ENCODE results near the gene METRNL. TPM values are rescaled to one million over a fixed set of nuclear protein-coding genes. Genes with fewer than 3 reads are reported as not detected.
"Not testable (repeated sequence)": the region's sequence is repeated elsewhere in the genome, so short reads cannot be mapped to it uniquely, and the experiment has no call there.

Gene METRNL
- total RNA-seq, 1 donor from 2014 or later: 85.3 TPM

DNA sequence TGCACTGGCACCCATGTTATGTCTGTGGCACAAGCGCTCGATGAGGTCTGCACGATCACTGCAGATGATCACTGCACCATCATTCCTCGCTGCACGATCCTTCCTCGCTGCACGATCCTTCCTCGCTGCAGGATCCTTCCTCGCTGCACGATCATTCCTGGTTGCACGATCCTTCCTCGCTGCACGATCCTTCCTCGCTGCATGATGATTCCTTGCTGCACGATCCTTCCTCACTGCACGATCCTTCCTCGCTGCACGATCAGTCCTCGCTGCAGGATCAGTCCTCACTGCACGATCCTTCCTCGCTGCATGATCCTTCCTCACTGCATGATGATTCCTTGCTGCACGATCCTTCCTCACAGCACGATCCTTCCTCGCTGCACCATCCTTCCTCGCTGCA lies 29.3 kb downstream of the METRNL start:
- no peak for DNase-seq

DNA sequence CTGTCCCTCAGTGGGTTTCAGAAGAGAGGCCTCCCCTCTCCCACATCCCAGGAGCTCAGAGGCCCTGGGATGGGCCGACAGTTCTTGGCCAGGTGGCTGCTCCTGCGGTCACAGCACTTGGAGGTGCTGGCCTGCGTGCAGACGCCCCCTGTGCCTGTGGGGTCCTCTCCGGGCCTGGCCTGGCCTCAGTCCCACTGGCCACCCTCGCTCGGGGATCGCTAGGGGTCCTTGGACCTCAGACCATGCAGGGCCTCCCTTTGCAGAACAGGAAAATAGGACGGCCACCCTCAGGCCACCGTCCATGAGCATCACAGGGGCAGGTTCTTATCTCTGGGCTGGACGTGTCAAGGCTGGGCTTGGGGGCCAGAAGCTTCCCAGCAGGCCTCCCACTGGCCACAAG lies 30.0 kb downstream of the METRNL start:
- DNase-seq: no peak

DNA sequence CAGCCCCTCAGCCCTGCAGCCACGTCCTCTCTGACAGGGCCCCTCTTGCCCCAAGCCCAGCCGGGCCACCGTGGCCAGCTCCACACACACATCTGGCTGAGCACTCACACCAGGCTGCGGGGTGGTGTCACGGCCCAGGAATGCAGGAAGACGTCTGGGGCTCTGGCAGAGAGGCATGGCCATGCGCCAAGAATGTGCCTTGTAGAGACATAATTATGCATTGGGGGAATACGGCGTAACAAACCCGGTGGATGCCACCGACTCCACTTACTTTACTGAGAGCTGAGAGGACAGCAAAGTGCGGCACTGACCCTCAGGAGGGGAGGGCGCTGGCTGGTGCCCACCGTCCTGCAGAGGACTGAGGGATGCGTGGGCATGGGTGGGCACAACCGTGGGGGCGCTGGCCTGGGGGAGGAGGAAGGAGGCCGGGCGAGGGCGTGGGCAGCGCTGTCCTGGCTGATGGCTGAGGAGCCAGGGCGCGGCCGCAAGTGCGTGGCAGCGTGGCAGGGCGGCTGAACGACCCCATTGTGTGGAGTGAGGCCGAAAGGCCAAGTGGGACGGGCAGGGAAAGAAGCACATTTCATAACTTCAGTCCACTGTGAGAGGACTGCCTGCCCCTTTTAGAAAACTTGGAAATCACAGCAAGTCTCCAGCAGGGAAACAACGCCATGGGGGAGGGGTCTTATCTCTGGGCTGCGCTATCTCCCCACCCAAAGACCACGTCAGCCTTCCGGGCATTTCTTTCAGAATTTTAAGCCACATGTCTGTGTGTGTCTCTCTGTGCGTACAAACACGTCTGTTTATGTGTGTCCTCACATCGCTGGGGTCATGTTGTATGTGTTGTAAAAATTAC lies 30.6 kb downstream of the METRNL start:
- DNase-seq: peak; percentile 93

DNA sequence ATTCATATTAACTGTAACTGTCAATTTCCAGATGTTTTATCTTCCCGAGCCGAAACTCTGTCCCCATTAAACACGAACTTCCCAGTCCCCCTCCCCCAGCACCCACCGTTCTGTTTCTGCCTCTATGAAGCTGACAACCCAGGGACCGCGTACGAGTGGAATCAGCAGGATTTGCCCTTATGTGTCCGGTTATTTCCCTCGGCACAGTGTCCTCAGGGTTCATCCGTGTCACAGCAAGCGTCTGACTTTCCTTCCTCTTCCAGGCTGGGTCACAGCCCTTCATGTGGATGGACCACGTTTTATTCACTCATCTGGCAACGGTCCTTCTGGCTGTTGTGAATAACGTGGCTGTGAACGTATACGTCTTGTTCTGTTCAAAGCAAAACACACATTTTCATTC lies 31.3 kb downstream of the METRNL start:
- peak; percentile 48 for DNase-seq

DNA sequence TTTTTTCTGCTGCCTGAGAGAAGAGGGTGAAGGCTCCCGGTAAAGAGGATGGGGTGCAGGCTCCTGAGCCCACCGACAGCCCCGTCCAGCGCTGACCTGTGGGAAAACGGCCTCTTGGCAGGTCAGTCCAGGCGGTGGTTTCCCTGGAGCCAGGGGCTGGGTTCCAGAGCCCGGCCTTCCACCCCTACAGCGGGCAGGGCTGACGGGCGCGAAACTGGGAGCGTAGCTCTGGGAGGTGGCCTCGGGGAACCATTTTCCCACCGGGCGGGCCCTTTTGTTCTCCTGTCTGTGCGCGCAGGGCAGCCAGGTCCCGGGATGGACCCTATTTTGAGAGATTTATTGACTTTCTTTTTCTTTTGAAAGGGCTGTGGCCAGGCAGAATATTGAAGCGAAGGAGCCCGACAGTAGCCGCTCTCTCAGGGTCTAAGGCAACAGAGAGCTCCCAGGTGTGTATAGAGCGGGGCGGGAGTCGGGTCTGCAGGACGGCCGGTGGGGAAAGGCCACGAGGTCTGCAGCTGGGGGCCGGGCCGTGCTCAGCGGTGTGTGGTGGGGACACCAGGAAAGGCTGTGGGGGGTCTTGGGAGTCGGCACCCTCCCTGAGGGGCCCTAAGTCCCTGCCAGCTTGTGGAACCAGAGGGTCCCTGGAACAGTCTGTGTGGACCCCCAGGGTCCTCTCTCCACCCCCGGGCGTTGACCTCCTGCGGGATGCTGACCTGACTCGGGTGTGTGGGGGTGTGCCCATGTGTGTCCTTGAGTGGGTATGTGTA lies 32.3 kb downstream of the METRNL start:
- DNase-seq: no peak

DNA sequence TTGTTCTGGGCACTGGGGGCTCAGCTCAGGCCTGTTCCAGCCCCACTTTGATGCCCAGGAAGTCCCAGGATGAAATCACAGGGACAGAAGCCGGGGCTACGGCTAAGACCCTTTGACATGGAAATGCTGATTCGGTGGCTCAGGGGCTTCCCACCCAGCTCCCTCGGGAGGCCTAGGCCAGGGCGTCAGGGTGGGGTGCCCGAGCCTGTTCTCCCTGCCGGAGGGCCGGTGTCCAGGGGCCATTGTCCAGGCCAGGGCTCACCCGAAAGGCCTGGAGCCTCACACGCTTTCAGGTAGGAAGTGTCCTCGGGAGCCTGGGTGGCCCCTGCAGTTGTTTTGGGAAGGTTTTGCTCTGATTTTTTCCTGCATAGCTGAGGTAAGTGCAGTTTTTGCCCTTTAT lies 34.0 kb downstream of the METRNL start:
- no peak for DNase-seq

DNA sequence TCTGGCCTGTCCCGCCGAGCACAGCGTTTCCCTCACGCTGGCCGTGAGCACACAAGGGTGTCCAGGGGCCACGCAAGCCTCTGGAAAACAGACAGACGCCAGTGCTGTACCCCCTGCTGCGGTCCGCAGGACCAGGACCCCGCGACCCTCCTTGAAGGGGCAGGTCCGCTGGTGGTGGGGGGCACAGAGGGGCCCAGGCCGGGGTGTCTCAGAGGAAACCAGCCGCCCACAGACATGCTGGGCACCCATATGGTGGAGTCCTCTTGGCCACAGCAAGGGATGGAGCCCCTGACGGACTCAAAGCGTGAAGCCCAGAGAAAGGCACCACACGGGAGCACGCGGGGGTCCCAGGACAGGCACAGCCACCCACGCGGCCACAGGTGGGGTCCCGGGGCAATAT lies 34.4 kb downstream of the METRNL start:
- DNase-seq: no peak

DNA sequence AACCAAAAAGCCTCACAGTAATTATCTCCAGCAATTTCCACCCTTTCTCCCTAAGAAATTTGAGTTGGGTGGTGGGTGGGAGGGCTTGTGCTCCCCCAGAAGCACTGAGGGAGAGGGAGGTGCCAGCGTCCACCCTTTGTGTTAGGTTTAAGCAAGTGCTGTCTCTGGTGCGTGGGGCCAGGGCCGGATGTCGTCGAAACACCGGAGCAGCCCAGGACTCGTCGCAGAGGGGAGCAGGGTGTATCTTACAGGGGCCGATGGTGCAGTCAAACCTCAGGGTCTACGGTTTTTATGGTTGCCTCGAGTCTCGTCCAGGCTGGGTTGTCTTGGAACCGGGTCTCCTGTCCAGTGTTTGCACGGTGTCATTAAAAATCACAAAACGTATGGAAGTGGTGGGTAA lies 35.3 kb downstream of the METRNL start:
- DNase-seq: no peak

DNA sequence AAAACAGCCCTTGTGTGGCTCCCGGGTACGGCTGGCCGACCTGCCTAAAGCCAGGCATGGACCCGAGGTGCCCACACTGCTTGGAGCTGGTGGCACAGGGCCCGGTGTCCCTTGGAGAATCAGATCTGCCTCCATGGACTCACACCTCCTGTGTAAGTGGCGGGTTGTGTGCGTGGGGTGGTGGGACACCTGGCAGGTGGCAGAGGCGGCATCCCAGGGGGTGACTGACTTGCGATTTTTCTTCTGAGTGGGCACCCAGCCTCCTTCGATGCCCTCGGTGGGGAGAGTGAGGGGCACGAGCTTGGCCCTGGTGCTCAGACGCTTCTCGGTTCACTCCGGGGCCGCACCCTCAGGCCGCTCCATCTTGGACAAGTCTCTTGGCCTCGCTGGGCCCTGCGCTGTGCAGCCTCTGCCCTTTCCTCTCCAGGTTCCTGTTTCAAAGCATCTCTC lies 35.8 kb downstream of the METRNL start:
- no peak for DNase-seq

DNA sequence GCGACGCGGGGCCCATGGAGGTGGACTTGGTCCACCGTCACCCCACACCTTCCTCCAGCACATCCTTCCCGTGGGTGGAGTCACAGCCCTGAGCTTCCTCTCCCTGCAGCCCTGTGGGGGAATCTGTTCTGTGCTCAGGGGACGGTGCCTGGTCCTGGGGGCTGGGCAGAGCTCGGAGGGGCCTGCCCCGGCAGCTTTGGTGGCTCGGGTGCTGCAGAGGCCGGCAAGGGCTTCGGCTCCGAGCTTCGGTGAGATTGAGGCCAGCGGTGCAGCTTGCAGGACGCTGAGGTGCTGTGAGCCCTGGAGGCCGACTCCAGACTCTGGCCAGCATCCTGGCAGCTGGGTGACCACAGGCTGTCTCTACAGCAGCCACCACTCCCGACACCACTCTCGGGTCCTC lies 36.4 kb downstream of the METRNL start:
- DNase-seq: no peak

DNA sequence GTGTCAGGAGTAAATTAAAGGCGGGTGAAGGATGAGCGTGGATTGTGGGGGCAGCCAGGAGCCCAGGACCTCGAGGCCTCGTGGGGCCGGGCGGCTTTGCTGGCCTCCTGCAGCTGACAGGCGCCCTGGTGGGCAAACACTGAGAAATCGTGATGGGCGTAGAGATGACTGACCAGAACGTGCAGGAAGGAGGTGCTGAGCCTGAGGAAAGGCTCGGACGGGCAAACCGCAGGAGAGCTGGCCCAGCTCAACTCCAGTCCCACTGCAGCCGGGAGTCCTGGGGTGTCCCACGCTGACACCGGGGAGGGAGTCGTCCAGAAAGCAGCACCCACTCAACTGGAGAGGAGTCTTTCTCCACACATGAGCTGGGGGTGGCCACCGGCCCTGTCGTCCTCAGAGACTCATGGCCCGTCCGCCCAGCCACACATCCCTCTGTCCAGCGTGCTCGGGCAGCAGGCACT lies 36.9 kb downstream of the METRNL start:
- no peak for DNase-seq

DNA sequence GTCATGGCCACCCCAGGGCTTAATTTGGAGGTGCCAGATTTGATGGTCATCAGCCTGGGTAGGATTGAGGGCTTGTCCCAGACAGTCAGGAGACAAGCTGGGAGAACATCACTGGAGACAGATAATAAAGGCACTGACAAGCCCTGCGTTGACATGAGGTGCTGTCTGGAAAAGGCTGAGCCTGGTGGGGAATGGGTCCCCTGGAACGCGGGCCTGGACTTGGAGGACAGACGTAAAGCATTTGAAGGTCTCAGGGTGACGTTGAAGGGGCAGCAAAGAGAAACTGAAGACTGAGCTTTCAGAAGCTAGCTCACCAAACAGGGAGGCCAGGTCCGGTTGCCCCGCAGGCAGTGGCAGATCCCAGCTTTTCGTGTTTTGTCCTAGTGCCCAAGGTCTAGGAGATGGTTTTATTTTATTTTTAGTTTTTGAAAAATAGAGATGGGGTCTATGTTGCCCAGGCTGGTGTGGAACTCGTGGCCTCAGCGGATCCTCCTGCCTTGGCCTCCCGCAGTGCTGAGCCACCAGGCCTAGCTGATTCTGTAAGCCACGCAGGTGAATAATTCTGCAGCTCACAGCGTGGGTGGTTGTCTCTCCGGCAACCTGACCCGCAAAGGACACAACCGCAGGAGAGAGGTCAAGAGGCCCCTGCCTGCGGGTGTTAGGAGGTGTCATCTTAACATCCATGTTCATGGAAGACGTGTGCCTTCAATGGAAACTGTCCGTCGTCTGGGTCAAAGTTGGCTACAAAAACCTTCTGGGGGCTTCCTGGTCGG lies 37.6 kb downstream of the METRNL start:
- no peak for DNase-seq

DNA sequence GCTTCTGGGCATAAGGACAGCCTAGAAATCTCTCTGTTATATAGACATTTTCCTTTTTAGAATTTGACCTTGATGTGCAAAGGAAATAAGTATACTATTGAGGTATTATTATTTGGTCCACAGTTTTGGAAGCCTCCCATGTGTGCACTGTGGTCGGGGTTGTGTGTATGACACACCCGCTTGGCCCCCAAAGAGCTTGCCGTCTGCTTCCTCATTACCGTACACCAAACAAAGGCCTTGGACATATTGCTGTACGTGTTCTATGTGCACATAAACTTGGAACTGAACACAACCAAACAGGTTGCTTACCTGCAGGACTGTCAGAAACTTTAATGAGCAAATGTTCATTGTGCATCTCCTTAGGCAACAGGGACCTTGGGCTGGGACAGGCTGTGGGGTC lies 38.2 kb downstream of the METRNL start:
- DNase-seq: no peak

DNA sequence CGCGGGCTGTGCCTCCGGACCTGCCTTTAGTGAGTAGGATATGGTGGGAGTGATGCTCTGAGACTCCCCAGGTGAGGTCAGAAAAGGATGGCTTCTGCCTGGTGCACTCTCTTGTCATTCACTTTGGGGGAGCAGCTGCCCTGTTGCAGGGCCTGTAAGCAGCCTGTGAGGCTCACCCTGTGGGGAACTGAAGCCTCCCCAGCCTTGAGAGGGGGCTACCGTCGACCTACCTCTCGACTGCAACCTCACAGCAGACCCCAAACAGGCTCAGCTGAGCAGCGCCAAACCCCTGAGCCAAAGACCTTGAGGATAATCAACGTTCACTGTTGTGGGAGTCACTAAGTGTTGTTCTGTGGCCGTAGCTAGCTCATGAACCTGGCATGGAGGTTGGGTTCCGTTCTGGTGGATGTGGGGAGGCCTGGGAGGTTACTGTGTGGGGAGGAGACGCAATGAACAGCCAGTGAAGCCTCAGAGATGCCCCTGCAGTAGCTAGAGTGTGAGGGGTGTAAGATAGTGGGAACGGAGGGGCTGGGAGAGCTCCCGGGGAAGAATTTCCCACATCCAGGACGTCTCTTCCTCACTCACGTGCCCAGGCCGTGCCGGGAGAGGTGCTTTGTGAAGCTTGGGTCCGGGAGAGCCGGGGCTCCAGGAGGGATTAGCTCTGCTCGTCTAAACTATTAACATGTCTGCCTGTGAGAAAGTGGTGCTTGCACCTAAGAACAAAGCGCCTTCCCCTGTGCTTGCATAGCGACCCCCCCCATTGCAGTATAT lies 38.8 kb downstream of the METRNL start:
- no peak for DNase-seq

DNA sequence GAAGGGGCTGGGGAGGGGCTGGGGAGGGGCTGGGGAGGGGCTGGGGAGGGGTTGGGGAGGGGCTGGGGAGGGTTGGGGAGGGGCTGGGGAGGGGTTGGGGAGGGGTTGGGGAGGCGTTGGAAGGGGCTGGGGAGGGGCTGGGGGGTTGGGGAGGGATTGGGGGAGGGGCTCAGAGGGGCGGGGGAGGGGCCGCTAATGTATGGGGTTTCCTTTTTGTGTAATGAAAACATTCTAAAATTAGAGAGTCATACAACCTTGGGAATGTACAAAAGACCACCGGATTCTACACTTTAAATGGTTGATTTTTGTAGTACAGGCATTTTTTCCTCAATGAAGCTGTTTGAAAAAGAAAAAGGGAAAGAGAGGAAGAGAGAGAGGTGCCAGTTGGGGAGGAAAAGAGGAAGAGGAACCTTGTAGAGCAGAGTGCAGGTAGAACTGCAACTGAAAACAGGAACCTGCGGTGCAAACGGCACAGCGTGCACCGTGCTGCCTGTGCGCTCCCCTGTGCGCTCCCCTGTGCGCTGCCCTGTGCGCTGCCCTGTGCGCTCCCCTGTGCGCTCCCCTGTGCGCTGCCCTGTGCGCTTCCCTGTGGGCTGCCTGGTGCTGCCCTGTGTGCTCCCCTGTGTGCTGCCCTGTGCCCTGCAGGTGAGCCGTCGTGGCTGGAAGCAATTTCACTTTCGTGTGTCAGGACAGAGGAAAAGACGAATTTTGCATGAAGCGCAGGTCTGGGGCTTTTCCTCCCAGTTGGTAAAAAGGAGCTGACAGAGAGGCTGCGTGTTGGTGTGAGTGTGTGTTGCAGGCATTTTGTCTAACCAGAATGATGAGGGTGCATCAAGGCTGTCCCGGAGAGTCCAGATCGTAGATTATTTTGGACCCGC lies 40.8 kb downstream of the METRNL start:
- no peak for DNase-seq

DNA sequence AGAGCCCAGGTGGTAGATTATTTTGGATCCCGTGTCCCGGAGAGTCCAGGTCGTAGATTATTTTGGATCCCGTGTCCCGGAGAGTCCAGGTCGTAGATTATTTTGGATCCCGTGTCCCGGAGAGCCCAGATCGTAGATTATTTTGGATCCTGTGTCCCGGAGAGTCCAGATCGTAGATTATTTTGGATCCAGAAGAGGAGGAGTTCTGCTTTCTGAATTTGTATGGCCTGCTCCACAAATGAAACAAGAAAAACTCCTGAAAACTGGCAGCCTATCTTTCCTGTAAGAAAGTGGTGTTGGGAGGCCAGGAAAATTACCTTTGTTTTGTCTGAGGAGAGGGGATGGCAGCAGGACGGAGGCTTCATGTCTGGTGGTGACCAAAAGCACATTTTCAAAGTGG lies 42.1 kb downstream of the METRNL start:
- not testable (repeated sequence) for DNase-seq

DNA sequence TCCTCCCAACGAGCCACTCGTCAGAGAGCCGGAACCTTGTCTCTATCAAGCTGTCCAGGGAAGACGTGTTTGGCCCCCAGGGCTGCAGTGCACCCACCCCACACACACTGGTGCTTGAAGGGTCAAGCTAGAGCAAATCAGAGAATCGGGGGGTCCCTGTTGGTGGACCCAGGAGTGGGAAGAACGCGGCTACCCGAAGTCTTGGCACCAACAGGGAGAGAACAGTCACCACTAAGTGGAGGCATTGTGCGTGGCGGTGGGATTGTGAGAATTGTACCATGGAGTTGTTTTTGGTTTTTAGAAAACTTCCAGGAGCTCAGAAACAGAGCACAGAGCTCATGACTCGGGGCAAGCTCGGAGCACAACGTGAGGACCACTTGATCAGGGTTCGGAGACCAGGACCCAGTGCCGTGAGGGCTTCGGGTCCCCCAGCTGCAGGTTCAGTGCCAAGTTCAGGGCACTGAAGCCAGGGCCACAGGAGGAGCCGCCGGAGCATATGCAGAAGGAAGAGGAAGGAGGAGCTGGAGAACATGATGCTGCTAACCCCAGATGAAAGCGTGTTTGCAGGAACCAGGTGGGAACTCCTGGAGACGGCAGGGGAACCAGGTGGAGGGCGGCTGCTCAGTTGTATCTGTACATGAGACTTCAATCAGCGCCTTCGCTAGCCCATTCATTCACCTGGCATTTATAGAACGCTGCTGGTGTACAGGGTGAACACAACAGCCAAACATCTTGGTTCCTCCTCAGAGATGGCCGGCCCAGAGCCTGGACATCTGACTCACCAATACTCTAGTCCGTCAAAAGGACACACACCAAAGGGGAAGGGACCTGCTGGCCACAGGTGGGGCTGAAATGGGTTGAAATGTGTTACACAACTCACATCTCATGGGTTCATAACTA lies 42.8 kb downstream of the METRNL start:
- no peak for DNase-seq

DNA sequence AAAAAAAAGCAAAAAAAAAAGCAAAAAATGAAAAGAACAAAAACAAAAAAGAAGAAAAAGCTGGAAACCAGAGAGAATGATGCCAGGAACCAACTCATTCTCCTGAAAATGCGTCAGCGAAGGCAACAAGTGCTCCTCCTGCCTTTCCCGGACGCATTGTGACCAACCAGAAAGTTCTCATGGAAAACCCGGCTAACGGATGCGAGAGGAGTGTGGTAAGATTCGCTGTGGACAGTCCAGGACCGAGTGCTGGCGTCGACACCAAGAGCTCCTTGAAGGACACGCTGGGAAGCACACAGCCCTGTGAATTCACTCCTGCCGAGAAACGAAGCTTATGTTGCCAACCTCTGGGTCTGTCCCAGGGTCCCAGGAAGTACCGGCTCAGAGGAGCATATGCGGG lies 43.4 kb downstream of the METRNL start:
- DNase-seq: no peak

DNA sequence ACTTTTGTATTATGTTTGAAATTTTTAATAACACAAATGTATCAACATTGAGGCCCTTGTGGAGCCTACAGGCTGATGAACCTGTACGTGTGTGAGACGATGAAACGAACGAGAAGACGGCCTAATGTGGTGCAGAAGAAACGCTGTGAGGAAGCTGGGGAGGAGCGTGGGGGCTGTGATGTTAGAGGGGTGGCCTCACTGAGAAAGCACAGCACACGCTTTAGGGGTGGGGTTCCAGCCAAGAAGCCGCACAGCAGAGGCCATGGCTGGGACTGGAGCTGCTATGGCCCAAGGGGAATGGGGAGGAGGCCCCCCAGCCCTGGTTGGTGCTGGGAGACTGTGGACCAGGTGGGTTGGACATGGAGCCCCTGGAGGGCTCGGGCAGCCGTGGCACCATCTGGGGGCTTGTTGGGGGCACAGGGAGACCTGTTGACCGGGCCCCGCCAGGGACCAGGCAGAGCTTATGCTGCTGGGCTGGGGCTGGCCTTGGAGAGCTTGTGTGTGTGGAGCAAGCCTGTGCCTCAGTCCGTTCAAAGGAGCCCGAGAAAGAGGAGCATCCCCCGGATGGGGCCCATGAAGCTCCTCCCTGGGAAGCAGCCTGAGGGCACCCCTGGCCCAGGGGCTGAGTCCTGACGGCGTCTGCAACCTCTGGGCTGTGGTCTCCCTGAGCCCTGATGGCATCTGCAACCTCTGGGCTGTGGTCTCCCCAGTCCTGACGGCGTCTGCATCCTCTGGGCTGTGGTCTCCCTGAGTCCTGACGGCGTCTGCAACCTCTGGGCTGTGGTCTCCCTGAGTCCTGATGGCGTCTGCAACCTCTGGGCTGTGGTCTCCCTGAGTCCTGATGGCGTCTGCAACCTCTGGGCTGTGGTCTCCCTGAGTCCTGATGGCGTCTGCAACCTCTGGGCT lies 44.7 kb downstream of the METRNL start:
- no peak for DNase-seq
